DMS153 treated with DMSO at 0.1 percent for 48 hours (cell line): Measurements from ENCODE around the gene CUL2.
A peak's percentile ranks its signal among the peaks of the same experiment; 100 is the strongest.

Source experiments
- DNase-seq: peaks from one replicate; lab custom pipeline; 2025; ENCODE audit not compliant: unreplicated experiment; lab: John Stamatoyannopoulos, UW

The CUL2 gene

DNA sequence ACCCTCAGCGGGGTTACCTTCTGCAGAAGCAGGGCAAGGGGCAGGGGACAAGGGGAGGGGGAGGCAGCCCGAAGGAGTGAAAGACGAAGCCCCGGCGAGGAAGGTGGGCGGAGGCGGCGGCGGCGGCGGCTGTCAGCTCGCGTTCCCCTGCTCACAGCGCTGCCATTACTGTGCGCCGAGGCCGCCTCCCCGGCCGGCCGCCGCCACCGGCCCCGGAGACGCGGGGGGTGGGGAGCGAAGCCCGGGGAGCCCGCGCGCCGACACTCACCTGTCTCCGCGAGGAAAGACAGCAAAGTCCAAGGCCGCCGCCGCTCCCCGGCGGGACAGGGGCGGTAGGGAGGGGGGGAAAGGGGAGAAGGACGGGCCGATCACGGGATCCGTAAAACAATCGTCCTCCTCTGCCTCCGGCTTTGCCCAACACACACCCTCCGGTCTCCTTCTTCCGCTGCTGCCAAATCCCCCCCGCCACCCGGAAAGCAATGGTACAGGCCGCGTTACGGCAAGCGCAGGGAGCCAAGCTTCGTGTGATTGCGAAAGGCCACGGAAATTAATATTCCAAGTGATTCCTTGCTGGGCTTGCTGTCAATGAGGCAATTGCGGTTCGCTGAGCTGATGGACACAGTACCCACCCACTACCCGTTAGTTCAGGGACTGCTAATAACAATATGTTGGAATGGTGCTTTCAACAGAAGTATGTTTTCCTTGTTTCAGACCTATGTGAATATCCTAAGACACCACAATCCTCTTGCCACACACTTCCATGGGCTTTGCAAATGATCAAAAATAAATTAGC lies at the start of gene CUL2:
CUL2 (minus strand) TSS at position 180 of the 793 bp plus-strand sequence. CDS start 19,024 bp downstream, outside the sequence.
- peak; percentile 39 for DNase-seq

DNA sequence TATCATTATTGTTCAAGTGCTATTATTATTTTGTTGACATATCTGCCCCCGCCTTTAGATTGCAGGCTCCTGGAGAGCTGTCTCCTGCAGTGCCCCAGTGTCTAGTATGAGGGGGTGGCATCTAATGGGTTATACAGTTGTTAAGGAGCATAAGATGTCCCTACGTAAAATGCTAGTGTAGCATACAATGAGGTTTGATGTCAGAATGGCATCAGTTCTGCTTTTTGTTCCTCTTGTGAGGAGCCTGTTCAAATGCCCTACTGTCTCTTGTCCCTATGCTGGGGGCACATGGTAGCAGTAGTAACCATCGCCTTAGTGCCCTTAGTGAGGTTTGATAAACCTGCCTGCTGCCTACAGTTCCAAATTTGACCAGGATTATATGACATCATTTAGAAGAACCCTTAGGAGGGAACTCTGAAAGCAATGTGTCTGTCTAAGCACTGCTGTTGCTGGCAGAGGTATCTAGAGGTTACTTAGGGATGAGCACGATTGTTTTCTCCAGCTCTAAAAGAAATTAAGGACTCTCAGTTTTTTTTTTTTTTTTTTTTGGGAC lies 46.2 kb upstream of the CUL2 start:
- no peak for DNase-seq

GRCh38 chr10:35135861-35136260 lies 45.7 kb upstream of the CUL2 start:
- DNase-seq, result no peak

DNA sequence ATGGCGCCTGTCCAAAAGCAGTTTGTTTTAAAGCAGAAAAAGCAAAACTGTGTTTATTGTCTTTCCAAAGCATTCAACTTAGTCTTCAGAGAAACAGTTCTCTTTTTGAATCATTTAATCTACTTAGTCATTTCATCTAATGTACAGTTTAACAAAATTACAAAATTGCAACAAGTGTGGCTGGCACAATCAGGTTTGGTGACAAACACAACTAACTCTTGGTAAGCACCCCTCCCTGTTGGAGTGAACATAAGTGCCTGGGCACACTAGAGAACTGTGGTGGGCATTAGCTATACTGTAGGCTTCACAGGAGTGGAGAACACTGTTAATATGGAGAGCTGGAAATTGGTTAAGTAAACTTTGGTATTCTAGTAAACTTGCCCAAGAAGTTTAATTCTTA lies 43.4 kb upstream of the CUL2 start:
- DNase-seq, result no peak

GRCh38 chr10:35132727-35133126 lies 42.6 kb upstream of the CUL2 start:
- DNase-seq, result no peak

DNA sequence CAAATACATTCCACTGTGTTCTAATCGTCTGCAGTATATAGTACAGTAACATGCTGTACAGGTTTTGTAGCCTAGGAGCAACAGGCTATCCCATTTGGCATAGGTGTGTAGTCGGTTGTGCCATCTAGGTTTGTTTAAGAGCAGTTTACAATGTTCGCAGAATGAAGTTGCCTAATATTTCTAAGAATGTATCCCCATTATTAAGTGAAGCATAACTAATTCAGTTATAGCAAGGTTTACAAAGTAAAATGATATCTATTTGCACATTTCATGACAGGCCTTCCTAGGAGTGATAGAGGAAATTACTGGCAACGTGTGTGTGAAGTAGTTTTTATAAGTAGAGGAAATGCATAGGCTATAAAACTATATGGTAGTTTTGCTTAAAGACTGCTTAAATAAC lies 40.5 kb upstream of the CUL2 start:
- DNase-seq, result no peak

DNA sequence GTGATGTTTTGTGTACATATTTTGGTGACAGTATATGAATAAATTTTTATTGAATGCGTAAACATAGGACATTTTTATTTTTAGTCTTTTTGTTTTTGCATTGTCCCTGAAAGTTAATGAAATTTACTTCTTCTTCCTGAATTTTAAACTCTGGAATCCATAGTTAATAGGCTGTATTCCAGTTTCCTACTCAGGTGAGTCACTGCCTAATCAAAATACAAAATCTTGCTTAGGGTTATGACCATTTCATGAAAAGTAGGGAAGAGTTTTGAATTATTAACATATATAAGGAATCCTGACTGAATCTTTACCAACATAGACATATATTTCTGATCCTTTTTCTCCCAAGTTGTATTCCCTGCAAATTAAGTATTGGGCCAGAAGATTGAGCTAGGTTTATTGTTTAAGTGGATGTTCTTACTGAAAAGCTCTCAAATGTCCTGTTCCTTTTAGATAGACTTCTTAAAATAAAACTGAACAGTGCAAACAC lies 39.1 kb upstream of the CUL2 start:
- no peak for DNase-seq

DNA sequence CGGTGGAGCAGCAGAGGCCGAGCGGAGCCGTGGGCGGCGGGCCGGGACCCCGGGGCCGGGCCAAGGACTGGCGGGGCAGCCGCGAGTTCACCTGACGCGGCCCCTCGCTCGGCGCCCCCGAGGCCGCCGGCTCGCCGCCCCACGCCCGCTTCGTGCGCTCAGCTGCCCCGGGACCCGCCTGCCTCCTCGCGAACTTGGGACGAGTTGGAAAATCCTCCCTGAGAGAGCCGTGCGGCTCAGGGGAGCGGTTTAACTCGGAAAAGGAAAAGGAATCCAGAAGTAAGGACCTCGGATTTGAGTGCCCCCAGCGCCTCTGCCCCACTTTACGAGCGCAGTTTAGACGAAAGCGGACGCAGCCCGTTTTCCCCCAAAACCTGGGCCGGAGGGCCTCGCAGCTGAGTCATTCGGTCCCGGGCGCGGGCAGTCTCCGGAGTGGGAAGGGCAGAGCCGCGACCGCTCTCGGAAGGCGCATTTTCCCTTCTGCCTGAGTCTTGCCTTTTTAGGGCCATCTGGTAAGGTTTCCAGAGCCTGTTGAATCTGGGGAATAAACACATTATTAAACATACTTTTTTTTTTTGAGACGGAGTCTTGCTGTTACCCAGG lies 37.2 kb upstream of the CUL2 start:
- no peak for DNase-seq

- DNase-seq, result peak; percentile 78
Measured at GRCh38 chr10:35126530-35127288, 36.6 kb upstream of the CUL2 start, which contains the start of gene CREM. Gene CREM, plus strand, starts transcription at chr10:35126846. Its CDS starts 10,990 bp downstream, at chr10:35137836.

DNA sequence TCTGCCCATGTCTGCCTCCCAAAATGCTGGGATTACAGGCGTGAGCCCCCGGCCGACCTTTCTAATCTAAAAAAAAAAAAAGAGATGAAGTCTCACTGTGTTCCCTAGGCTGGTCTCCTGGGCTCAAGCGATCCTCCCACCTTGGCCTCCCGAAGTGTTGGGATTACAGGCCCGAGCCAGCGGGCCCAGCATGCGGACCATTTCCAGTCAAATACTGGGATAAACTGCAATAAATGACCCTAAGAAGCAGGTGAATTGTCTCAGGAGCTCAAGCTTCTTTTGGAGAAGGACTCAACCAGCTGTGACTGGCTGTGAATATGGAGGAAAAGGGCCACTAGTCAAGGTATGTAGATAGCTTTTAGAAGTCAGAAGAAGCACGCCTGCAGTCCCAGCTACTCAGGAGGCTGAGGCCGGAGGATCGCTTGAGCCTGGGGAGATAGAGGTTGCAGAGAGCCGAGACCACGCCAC lies 36.0 kb upstream of the CUL2 start:
- no peak for DNase-seq

- no peak for DNase-seq
Measured at GRCh38 chr10:35124540-35124939, 34.4 kb upstream of the CUL2 start.

DNA sequence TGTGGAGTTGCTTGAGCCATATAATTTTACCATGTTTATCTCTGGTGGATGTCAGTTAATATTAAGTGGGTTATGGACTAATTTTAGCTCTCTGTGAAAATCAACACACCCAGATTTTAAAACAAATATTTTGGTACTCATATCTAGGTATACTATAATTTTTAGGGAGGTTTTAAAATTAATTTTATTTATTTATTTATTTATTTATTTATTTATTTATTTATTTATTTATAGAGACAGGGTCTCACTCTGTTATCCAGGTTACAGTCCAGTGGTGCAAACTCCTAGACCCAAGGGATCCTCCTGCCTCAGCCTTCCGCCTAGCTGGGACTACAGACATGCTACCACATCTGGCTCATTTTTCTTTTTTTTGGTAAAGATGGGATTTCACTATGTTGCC lies 29.2 kb upstream of the CUL2 start:
- DNase-seq, result no peak

GRCh38 chr10:35112571-35112970 lies 22.4 kb upstream of the CUL2 start:
- no peak for DNase-seq

GRCh38 chr10:35103882-35104281 lies 13.7 kb upstream of the CUL2 start:
- no peak for DNase-seq

DNA sequence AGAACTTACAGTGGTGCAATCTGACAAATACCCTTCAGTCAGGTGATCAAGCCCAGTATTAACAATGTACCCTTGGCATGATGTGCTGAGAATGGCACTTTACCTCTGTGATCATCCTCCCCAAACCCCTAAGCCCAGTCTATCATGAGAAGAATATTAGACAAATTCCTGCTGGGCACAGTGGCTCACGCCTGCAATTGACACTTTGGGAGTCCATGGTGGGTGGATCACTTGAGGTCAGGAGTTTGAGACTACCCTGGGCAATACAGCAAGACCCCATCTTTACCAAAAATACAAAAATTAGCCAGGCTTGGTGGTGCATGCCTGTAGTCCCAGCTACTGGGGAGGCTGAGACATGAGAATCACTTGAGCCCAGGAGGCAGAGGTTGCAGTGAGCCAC lies 7.4 kb upstream of the CUL2 start:
- DNase-seq, result no peak

DNA sequence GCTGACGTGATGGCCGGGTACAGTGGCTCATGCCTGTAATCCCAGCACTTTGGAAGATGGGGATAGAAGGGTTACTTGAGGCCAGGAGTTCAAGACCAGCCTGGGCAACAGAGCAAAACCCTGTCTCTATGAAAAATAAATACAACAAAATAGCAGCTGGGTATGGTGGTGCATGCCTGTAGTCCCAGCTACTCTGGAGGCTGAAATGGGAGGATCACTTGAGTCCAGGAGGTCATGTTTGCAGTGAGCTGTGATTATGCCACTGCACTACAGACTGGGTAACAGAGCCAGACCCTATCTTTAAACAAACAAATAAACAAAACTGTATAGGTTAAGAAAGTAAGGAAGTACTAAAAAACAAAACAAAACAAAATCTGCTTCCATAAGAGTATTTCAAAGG lies 6.2 kb upstream of the CUL2 start:
- no peak for DNase-seq

GRCh38 chr10:35092851-35093250 lies 2.7 kb upstream of the CUL2 start:
- DNase-seq, result no peak

- DNase-seq, result no peak
Measured at GRCh38 chr10:35091994-35092790, 2.1 kb upstream of the CUL2 start.

- DNase-seq, result no peak
Measured at GRCh38 chr10:35089611-35090161, 455 bp downstream of the CUL2 start.

DNA sequence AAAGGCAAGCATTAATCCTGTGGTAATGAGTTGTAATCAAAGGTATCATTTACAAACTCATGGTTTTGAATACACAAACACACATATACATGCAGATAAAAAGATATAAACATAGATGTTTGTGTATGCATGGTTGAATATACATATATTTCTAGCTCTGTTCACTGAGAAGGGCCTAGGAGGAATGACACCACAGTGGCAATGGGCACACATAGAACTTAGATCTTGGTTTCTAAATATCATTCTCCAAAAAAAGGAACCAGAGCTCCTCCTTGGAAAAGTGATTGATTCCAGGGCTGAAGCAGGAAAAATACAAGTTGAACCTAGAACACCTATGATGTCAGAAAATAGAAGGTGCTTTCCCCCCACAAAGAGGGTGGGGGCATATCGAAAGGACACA lies 6.9 kb downstream of the CUL2 start:
- no peak for DNase-seq
